ENCODE measurements around the gene CTDSPL.
A peak's percentile ranks its signal among the peaks of the same experiment; 100 is the strongest.

The CTDSPL gene

DNA sequence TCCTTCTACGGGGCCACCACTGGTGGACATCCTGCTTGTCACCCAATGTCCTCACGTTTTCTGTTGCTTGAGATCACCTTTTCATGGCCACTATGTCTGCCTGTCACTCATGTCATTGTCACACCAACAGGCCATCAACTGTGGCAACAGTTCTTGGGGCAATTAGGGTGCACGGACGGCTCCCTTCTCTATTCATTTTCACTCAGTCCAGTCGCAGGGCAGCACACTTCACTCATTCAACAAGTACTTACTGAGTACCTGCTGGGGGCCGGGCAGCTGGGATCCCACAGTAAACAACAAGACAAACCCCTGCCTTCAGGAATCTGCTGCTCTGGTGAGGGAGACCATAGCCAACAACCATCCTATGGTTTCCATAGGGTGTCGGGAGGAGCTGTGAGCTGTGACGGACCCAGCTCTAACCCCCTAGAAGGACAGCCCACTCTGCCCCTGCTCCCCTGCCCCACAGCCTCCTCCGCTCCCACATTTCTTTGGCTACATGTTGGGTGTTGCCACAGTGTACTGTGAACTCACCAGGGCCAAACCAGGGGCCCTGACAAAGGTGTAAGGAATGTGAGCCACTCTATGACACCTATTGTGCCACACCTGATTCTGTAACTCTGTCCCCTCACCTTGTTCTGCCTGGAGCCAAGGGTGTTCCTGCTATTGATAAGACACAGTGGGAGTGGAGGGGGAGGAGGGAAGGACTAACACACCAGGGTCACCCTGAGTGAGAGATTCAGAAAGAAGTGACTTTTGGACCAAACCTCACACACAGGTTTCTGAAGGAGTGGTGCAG, 130.8 kb downstream of the CTDSPL start:
- no peak for DNase-seq

DNA sequence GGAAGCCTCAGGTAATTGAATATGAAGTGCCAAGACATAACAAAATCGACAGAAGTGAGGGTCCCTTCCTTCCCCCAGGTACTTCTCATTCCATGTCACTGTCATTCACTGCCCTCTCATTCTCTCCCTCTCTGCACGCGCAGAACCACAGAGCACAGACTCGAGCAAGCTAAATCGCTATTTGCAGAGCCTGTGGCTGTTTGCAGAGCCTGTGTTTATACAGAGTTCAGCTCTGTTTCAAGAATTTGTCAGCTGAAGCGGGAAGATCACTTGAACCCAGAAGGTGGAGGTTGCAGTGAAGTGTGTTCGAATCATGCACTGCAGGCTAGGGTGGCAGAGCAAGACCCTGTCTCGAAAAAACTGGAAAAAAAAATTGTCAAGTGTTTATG, 131.4 kb downstream of the CTDSPL start:
- no peak for DNase-seq

DNA sequence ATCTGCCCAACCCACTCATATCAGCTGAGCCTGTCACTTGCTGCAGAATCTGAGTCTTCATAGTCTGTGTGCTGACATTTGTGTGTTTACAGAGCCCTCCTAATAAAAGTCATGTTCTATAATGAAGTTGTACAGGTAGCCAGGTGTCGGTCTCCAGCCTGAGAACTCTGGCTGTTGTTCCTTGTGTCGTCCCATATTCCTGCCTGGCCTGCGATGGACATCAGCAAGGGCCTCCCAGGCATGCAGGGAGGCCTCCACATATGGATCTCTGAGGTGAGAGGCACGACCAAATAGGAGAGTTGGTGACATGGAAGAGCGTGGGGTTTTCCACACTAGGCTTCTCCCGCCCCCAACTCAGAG, 131.8 kb downstream of the CTDSPL start:
- DNase-seq, result no peak

DNA sequence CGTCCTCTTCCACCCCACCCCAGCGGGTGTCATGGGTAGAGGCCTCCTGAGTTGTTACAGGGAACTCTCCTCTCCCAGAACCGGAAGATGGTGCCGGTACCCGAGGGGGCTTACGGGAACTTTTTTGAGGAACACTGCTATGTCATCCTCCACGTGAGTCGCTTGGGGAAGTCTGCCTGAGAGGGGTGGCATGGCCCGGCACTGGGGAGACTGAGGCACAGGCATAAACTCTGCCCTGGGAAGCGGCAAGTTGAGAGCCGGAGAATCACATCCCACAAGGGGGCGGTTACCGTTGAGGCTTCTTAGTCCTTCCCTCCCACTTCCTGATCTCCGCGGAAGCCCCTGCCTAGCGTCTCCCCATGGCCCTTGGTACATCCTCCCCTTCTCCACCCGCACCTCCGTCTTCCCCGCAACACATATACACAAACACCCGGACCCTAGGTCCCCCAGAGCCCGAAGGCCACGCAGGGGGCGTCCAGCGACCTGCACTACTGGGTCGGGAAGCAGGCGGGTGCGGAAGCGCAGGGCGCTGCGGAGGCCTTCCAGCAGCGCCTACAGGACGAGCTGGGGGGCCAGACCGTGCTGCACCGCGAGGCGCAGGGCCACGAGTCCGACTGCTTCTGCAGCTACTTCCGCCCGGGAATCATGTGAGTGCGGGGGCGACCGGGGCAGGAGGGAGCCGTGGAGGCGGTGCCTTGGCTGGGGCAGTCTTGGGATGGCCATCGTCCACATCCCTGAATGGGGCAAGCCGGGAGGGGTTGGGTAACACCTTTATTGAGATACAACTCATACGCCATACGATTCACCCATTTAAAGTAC, 132.3 kb downstream of the CTDSPL start:
- no peak for DNase-seq

DNA sequence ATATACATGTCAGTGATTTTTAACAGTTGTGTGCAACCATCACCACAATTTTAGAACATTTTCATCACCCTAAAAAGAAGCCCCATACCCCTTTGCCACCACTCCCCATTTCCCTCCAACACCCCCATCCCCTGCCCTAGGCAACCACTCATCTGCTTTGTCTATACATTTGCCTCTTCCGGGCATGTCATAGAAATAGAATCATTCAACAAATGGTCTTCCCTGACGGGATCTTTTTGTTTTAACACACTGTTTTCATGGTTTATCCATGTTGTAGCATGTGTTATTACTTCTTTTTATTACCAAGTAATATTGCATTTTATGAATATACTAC, 132.9 kb downstream of the CTDSPL start:
- DNase-seq, result no peak

DNA sequence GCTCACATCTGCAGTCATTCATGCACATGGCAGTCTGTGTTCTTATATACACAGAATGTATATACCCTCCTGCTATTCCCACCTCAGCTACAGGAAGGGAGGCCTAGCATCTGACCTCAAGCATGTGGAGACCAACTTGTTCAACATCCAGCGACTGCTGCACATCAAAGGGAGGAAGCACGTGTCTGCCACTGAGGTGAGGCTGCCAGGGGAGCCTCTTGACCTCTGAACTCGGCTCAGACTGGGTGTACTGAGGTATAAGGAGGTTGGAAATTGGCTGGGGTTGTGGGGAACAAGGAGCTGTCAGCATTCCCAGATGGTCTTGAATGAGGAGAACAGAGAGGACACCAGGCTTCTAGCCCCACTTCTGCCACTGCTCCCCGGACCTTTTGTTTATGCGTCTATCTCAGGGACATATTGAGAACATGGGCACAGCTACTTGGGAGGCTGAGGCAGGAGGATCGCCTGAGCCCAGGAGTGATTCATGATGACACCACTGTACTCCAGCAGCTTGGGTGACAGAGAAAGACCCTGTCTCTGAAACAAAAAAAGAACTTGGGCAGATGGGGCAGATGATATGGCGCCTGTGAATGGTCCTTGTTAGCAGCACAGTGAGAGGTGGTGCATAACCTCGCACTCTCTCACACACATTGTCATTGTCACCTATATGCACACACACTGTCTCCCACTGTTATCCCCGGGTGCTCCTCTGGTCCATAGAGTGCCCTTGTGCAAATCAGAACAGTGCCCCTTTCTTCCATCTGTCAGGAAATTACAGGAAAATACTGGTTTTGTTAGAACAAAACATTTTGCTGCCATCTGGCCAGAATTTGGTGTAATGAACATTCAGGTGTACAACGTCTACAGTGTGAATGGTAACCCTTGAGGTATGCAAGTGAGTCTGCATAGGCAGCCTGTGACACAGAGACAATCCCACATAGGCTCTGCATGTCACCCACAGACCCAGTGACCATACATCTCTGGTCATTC, 134.3 kb downstream of the CTDSPL start:
- no peak for DNase-seq

DNA sequence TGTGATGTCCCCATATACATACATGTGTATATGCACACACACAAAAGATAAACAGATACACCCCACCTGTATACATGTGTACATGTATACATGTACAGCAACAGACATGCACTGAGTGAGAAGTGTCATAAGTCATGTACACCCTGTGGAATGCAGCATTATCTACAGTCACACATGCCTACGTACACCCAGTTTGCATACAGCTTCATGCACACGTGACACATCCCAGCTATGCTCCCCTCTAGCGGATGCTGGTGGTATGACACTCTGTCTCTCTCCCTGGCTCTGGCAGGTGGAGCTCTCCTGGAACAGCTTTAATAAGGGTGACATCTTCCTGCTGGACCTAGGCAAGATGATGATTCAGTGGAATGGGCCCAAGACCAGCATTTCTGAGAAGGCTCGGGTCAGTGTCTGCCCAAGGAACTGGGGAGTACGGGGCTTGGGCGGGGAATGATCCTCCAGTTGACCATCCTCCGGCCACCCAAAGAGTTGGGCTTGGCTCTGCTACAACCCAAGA, 135.2 kb downstream of the CTDSPL start:
- peak; percentile 27 to 83 for DNase-seq

DNA sequence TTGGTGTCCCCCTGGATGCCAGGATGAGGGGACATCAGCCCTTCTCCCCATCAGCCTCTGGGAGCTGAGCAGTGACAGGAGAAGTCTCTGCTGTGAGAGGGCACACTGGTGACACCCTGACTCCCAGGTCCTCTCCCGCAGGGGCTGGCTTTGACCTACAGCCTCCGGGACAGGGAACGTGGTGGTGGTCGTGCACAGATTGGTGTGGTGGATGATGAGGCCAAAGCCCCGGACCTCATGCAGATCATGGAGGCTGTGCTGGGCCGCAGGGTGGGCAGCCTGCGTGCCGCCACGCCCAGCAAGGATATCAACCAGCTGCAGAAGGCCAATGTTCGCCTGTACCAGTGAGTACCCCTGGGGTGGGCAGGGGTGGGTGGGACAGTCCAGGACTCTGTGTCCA, 135.7 kb downstream of the CTDSPL start:
- DNase-seq, result no peak

DNA sequence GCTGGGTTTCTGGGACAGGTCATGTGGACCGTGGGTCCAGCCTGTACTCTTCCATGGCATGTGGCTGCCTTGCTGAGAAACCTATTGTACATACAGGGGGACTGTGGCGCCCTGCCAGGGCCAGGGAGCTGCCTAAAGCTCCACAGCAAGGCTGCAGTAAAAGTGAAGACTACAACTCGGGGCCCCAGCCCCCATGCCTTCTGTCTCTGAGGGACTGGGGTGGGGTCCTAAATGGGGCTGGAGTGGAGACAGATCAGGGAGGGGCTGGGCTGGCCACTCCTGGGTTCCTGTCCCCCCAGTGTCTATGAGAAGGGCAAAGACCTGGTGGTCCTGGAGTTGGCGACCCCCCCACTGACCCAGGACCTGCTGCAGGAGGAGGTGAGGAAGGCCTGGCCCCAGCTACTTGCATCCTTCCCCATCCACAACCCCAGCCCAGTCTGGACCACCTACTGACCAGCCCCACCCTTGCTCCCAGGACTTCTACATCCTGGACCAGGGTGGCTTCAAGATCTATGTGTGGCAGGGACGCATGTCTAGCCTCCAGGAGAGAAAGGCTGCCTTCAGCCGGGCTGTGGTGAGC, 136.2 kb downstream of the CTDSPL start:
- DNase-seq, result no peak

DNA sequence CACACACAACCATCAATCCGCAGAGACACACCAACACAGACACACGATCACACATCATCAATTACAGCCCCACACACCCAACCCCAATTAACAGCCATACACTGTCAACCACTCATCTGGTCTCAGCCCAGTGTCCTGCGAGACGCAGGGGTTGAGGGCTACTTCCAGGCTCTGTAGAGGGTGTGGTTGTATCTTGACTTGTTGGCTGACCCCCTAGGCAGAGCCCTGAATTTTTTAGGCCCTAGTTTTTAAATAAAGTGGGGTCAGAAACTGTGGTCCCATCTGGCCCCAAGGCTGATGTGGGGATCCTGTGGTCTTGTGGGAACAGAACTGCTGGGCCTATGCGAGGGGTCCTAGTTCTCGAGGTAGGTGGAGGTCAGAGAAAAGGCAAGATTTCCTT, 138.2 kb downstream of the CTDSPL start:
- DNase-seq, result no peak

DNA sequence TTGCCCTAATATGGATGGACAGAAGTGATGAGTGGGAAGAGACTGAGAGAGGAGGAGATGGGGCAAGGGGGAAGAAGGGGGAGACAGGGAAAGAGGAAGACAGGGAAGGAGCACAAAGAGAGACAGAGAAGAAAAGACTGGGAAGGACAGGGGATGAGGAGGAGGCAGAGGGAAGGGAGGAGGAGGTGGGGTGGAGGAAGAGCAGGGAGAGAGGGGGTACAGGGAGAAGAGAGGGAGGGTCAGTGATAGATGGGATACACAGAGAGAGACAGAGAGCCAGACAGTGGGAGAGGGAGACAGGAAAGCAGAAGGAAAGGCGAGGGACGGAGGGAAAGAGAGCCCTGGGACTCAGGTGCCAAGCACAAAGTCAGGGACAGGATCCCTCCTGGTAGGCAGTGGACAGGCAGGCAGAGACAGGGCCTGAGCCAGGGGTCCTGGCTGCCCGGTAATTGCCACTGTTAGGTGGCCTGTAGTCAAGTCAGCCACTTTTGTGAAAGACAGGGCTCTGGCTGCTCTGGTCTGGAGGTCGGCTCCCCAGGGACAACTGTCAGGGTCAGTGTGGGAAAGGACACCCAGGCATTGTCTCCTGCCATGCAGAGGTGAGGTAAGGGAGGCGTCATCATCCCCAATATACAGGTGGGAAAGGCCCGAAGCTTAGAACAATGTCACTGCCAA, 138.7 kb downstream of the CTDSPL start:
- no peak for DNase-seq

DNA sequence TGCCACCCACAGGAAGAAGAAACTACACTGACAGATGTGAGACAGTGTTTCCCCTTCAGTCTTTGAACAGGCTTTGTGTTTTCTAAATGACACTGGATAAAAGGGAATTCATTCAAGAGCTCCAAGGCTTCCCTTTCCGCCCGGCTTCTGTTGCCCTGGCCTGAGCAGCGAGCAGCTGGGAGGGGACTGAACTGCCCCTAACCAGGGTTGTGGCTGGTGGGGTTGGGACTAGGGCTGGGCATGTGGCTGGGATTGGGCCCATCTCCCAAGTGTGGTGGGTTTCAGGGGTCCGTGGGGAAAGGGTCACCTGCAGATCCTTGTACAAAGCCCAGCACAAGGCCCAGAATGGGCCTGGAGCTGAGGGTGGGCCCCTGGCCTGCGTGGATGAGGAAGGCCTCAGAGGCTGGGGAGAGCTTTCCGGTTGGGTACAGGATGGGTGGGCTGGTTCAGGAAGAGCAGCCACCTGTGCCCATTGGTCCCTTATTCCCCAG, 139.3 kb downstream of the CTDSPL start:
- no peak for DNase-seq

DNA sequence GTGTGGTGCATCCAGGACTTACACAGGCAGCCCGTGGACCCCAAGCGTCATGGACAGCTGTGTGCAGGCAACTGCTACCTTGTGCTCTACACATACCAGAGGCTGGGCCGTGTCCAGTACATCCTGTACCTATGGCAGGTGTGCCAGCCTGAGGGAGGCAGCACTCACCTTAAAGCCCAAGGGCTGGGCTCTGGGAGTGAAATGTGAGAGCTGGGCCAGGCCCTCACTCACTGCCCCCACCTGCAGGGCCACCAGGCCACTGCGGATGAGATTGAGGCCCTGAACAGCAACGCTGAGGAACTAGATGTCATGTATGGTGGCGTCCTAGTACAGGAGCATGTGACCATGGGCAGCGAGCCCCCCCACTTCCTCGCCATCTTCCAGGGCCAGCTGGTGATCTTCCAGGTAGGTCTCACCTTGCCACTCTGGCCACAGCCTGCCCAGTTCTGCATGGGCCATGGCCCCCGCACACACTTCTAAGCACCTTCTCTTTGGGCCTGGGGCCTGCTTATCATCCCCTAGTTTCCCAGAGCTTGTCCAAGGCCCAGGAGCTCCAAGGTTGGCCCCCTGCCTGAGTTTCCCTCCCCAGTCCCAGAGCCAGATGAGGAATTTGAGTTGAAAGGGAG, 139.9 kb downstream of the CTDSPL start:
- no peak for DNase-seq

DNA sequence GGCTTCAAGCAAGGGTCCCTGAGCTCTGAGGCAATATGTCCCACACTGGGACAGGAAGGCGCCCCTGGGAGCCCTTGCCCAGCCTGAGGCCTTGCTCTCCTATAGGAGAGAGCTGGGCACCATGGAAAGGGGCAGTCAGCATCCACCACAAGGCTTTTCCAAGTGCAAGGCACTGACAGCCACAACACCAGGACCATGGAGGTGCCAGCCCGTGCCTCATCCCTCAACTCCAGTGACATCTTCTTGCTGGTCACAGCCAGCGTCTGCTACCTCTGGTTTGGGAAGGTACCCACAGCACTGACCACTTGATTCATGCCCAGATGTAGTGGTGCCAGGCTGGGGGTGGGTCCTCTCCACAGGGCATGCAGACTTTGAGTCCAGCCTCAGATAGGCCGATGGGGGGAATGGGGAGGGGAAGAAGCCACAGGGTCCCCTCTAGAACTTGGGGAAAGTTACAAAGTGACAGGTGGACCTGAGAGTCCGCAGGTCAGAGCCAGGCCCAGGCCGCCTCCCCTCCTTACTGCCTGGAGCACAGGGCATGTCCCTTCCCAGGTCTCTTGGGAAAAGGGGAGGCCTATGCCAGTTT, 140.7 kb downstream of the CTDSPL start:
- DNase-seq, result no peak

DNA sequence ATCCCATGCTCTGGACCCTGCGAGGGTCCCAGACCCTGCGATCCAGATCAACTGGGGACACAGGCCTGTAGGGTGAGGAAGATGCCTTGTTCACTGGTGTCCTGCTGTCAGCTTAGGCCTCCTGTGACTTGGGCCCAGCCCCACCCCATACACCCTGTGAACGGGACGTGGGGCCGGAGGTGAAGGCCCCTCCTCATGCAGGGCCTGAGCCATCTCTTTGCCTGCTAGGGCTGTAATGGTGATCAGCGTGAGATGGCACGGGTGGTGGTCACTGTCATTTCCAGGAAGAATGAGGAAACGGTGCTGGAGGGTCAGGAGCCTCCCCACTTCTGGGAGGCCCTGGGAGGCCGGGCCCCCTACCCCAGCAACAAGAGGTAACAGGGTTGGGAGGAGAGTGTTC, 141.3 kb downstream of the CTDSPL start:
- DNase-seq, result no peak

DNA sequence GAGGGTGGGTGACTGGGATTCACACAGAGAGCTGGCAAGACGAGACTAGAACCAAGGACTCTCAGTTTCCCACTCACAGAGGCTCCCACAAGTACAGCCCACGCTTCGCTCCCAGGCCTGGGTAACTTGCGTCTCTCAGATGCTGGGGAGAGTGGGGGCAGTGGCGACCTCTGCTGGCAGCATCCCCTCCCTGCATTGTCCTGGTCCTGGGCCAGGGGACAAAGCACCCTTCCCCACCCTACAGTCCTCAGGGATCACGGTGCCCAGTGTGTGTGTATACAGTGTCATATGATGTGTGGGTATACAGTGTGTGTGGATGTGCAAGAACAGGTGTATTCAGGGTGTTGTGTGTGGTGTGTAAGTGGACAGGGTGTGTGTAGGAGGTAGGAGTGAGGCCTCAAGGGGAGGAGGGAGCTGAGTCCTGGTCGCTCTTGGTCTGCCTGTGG, 141.7 kb downstream of the CTDSPL start:
- peak; percentile 19 to 45 for DNase-seq

DNA sequence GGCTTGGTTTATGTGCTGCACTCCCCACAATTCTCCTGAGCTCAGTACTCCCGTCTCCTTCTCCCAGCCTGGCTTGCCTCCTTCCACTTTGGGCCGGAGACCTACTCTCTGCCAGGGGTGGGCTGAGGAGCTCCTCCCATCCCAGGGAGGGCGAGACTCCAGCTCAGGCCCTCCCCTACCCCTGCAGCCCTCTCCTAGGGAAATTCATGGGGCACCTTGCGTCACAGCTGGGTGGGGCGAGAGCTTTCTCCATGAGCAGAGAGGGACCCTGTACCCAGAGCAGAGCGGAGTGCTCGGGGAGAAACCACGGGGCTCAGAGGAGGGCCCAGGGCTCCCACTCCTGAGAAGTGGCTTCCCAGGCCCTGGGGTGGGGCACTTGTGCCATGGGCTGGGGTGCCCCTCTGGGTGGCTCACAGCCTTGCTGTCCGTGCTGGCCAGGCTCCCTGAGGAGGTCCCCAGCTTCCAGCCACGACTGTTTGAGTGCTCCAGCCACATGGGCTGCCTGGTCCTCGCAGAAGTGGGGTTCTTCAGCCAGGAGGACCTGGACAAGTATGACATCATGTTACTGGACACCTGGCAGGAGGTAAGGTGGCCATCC, 142.2 kb downstream of the CTDSPL start:
- no peak for DNase-seq

DNA sequence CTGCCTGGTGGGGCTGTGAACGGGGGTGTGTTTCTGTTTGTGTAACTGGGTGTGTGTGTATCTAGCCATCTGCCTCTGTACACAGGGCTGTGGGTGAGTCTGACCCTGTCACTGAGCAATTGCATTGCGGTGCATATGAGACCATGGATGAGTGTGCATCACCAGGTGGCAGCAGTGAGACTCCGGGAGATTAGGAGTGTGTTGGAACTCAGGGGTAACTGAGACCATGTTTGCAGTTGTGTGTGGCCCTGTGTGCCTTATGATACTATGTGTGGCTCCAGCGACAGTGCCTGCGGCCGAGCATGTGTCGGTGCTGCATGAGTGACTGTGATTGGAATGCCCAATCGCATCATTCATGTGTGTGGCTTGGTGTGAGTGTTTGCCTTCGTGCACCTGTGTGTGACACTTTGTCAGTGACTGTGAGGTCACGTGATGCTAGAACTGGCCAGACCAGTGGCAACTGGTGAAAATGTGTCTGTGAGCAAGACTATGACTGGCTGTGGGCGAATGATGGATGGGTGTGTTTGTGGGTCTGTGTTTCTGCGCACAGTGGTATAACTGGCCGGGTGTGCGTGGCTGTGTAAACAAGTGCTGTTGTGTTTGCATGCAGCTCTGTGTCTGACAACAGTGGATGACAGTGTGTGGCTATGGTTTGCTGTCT, 142.9 kb downstream of the CTDSPL start:
- peak; percentile 45 to 70 for DNase-seq

DNA sequence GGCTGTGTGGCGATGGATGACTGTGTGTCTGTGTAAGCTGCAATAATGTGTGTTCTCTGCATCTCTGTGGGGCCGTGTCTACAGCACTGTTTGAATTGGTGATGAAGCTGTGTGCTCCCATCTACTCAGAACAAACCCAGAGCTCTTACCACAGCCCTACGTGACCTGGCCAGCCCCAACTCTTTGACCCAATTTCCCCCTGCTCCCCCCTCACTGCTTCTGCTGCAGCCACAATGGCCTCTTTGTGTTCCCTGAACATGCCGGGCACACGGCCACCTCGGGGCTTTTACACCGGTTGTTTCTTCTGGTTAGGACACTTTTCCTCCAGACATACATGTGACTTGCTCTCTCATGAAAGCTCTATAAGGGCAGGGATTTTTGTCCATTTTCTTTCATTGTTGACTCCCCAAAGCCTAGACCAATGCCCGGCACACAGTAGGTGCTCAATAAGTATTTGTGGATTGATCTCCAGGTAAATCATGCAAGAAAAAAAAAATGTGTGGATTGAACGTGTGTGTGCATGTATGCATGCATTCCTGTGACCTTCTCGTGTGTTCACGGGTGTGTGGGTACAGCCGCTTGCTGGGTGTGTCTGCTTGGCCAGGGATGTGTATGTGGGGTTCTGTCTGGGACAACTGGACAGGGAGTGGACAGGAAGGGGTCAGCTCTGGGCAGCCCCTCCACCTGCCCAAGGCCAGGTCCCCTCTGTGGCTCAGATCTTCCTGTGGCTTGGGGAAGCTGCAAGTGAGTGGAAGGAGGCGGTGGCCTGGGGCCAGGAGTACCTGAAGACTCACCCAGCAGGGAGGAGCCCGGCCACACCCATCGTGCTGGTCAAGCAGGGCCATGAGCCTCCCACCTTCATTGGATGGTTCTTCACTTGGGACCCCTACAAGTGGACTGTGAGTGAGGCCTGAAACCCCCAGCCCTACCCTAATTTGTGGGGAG, 143.7 kb downstream of the CTDSPL start:
- DNase-seq, result no peak

Measured in SW 1271 (cell line).